Adrenal gland (tissue), 5 donors: ENCODE results near the gene ANKRD33B.

Source experiments
- POLR2A ChIP-seq, 2 donors: fragments of 450-650 bp; IDR thresholded peaks; one replicate each; pipeline ENCODE4 v1.6.1; 2017; ENCODE audit warnings: antibody characterized with exemption in 2 of 2, mild to moderate bottlenecking in 2 of 2, moderate library complexity in 1 of 2
- TF ChIP-seq, protein P1 (sequence below), 6 experiments: fragments of 450-650 bp in 4 of 6; fragments of 200-600 bp in 2 of 6; sonication (generic) in 1 of 6; IDR thresholded peaks; 1 replicate in 5 of 6; 2 replicates in 1 of 6; pipeline versions ENCODE4 v1.5.1 to v1.8.0; 2016 to 2021; ENCODE audit warnings: antibody characterized with exemption in 6 of 6, mild to moderate bottlenecking in 2 of 6, moderate library complexity in 1 of 6
- donor health status: DM: no; HTN: no; CAD: no.

GRCh38 chr5:10591966-10592365 is 28.1 kb downstream of the ANKRD33B start:
- TF ChIP-seq, protein P1, sequence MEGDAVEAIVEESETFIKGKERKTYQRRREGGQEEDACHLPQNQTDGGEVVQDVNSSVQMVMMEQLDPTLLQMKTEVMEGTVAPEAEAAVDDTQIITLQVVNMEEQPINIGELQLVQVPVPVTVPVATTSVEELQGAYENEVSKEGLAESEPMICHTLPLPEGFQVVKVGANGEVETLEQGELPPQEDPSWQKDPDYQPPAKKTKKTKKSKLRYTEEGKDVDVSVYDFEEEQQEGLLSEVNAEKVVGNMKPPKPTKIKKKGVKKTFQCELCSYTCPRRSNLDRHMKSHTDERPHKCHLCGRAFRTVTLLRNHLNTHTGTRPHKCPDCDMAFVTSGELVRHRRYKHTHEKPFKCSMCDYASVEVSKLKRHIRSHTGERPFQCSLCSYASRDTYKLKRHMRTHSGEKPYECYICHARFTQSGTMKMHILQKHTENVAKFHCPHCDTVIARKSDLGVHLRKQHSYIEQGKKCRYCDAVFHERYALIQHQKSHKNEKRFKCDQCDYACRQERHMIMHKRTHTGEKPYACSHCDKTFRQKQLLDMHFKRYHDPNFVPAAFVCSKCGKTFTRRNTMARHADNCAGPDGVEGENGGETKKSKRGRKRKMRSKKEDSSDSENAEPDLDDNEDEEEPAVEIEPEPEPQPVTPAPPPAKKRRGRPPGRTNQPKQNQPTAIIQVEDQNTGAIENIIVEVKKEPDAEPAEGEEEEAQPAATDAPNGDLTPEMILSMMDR (IDR thresholded peaks at IDR 0.05) = no peak
- TF ChIP-seq POLR2A (IDR thresholded peaks at IDR 0.05) = no peak
